Chondrocyte (in vitro differentiated cells): ENCODE measurements around the gene CTCF. TPM values are rescaled to one million over a fixed set of nuclear protein-coding genes. Genes with fewer than 3 reads are reported as not detected.

Experiments
- DNase-seq: peaks from one replicate; pipeline ENCODE4 v3.0.0; 2021; ENCODE audit warnings: mixed read lengths, low spot score
- H3K27ac Mint-ChIP-seq: one replicate; pipeline ENCODE4 v1.8.0; 2021; ENCODE audit warnings: mild to moderate bottlenecking, moderate library complexity, mixed read lengths; ENCODE audit not compliant: unreplicated experiment
- H3K27me3 Mint-ChIP-seq: 2 replicates; pipeline ENCODE4 v1.8.0; 2021; ENCODE audit warnings: low read depth, mixed read lengths
- H3K36me3 Mint-ChIP-seq: 2 replicates; pipeline ENCODE4 v1.8.0; 2021; ENCODE audit warnings: low read depth, mixed read lengths
- H3K4me1 Mint-ChIP-seq: 2 replicates; pipeline ENCODE4 v1.8.0; 2021; ENCODE audit warnings: low read depth, mild to moderate bottlenecking, mixed read lengths
- H3K4me3 Mint-ChIP-seq: one replicate; pipeline ENCODE4 v1.8.0; 2021; ENCODE audit warnings: mild to moderate bottlenecking, moderate library complexity, mixed read lengths; ENCODE audit not compliant: unreplicated experiment
- H3K9me3 Mint-ChIP-seq: 2 replicates; pipeline ENCODE4 v1.8.0; 2021; ENCODE audit warnings: low read depth, mixed read lengths
- CTCF ChIP-seq: fragments of 200-600 bp; sonication (generic); IDR thresholded peaks from 2 replicates; pipeline ENCODE4 v1.5.0; 2021; ENCODE audit warnings: antibody characterized with exemption, mild to moderate bottlenecking, moderate library complexity
- total RNA-seq: library from RNA; stranded (reverse); gene quantifications from 3 replicates; pipeline ENCODE4 v1.2.1, GENCODE V29; 2021

The CTCF gene
- total RNA-seq, 1 donor from 2014 or later: 31.2 TPM

GRCh38 chr16:67560827-67561342 lies 1.4 kb upstream of the CTCF start:
- Mint-ChIP-seq H3K36me3 (no peaks in the 10 kb centered on the region), H3K4me1 (peaks cover 30% of the 10 kb centered on the region), H3K4me3 (no peak overlapping the region), H3K27me3 (no peaks in the 10 kb centered on the region), H3K9me3 (no peaks in the 10 kb centered on the region), H3K27ac (peak overlapping the region; percentile 23)
- no peak for DNase-seq
- no peak for TF ChIP-seq CTCF

GRCh38 chr16:67561501-67561823 lies 864 bp upstream of the CTCF start:
- no peak for DNase-seq
- Mint-ChIP-seq H3K27ac (peak overlapping the region; percentile 91), H3K36me3 (no peaks in the 10 kb centered on the region), H3K4me1 (peaks cover 26% of the 10 kb centered on the region), H3K4me3 (peak overlapping the region; percentile 83), H3K27me3 (no peaks in the 10 kb centered on the region), H3K9me3 (no peaks in the 10 kb centered on the region)
- TF ChIP-seq CTCF: no peak

- peak overlapping the region; percentile 83 for H3K4me3 Mint-ChIP-seq
- H3K4me1 Mint-ChIP-seq: peaks cover 27% of the 10 kb centered on the region
- no peaks in the 10 kb centered on the region for H3K36me3 Mint-ChIP-seq
- H3K27me3 Mint-ChIP-seq: no peaks in the 10 kb centered on the region
- no peak for TF ChIP-seq CTCF
- no peaks in the 10 kb centered on the region for H3K9me3 Mint-ChIP-seq
- H3K27ac Mint-ChIP-seq: peak overlapping the region; percentile 91
- DNase-seq: peak; percentile 97
These were observed 351 bp upstream of the CTCF start for GRCh38 chr16:67561824-67562525.

- Mint-ChIP-seq H3K9me3 (no peaks in the 10 kb centered on the region), H3K36me3 (no peaks in the 10 kb centered on the region), H3K4me3 (peak overlapping the region; percentile 82), H3K27ac (peak overlapping the region; percentile 85), H3K4me1 (peaks cover 30% of the 10 kb centered on the region), H3K27me3 (no peaks in the 10 kb centered on the region)
- no peak for DNase-seq
- TF ChIP-seq CTCF: peak; percentile 57
These were observed 787 bp downstream of the CTCF start for GRCh38 chr16:67562918-67563707.

- Mint-ChIP-seq H3K4me3 (peak overlapping the region; percentile 82), H3K27ac (peak overlapping the region; percentile 76), H3K36me3 (no peaks in the 10 kb centered on the region)
These were observed 1.6 kb downstream of the CTCF start for GRCh38 chr16:67563708-67564468.

More at GRCh38 chr16:67563708-67564468, 1.6 kb downstream of the CTCF start:
- Mint-ChIP-seq H3K9me3 (no peaks in the 10 kb centered on the region), H3K27me3 (no peaks in the 10 kb centered on the region), H3K4me1 (peaks cover 30% of the 10 kb centered on the region)
- no peak for DNase-seq
- no peak for TF ChIP-seq CTCF
